HG02798 (cell line): ENCODE results near the gene RWDD2A.
A peak's percentile ranks its signal among the peaks of the same experiment; 100 is the strongest.

ENCODE experiments used
- ATAC-seq: cut with Tn5 transposase; IDR thresholded peaks from one replicate; pipeline ENCODE4 v1.9.1; 2021; ENCODE audit warnings: mild to moderate bottlenecking; ENCODE audit not compliant: unreplicated experiment, poor library complexity

Gene RWDD2A

GRCh38 chr6:83198486-83199172, 5.5 kb downstream of the RWDD2A start:
- ATAC-seq: no peak

GRCh38 chr6:83199173-83199862, 6.2 kb downstream of the RWDD2A start:
- peak; percentile 74 for ATAC-seq

GRCh38 chr6:83199863-83200225, 6.7 kb downstream of the RWDD2A start:
- no peak for ATAC-seq

DNA sequence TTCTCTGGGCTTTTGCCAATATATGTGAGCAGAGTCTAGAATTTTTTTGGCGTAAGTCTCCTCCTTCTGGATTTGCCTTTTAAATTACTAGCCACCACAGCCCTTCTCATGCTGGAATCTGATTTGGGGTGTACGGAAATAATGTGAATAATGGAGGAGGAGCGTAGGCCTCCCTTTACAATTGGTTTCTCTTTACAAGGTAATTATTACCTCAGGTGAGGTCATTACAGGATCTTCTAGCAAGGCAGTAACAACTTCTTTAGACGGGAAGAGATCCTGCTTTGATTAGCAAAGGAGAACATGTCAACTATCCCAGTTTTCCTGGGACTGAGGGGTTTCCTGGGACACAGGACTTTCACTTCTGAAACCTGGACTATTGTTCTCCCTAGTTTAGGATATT, 8.9 kb downstream of the RWDD2A start:
- ATAC-seq: no peak

- ATAC-seq: peak; percentile 99
Measured at GRCh38 chr6:83215131-83216047, 22.2 kb downstream of the RWDD2A start.

DNA sequence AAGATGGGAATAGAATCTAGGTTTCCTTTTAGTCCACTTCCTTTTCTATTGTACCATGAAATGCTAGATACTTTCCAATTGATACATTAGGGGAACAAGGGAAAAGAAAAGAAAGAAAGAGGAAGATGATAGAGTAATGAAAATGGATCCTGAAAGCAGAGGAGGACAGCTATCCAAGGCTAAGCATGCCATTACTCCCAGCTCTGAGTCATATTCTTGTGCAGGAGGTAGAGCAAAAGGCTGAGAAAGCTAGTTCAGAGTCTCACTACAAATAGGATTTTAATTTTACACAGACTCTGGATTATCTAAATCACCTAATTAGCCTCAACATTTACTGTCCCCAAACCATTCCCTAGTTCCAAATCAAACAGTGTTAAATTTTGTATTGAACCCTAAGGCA, 23.6 kb downstream of the RWDD2A start:
- ATAC-seq: no peak

- no peak for ATAC-seq
Measured at GRCh38 chr6:83218646-83219045, 25.5 kb downstream of the RWDD2A start.

- no peak for ATAC-seq
Measured at GRCh38 chr6:83220121-83220520, 27.0 kb downstream of the RWDD2A start.

DNA sequence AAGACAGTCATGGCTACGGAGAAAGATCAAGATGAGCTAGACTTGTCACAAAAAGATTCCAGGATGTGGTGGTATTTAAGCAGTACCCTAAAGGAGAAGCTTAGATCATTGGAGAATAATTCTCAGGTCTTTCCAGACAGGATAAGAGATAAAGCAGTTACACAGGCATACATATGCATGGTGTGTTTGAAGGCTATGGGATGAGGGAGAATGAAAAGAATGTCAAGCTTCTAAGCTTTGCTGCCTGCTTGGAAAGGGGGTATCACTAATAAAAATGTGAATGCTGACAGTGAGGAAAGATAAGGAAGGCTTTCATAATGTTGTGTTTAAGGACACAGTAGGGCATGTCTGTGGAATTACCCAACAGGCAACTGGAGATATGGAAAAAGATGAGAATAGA, 28.1 kb downstream of the RWDD2A start:
- no peak for ATAC-seq

DNA sequence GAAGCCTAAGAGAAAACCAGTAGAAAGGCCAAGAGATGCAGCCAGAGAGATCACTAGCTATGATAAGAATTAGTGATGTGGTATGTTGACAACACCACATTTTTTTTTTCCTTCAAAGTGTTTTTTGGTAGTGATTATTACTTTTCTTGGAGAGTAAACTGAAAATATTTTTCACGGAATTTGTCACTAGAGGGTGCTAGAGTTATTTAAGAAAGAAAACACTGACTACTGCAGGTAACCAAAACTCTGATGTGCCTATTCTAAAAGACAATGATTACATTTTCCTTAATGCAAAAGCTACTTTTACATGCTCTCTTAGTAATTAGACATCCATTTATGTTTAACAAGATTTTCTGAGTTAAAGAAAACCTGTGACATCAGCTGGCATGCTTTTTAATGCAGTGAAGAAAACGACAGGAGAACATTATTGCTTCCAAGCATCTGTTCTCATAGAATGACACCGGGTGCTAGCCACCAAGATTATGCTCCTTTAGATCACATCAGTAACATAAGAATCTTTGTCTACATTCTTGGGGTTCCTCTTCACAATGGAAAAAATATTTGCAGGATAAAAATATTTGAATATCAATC, 28.8 kb downstream of the RWDD2A start:
- no peak for ATAC-seq

DNA sequence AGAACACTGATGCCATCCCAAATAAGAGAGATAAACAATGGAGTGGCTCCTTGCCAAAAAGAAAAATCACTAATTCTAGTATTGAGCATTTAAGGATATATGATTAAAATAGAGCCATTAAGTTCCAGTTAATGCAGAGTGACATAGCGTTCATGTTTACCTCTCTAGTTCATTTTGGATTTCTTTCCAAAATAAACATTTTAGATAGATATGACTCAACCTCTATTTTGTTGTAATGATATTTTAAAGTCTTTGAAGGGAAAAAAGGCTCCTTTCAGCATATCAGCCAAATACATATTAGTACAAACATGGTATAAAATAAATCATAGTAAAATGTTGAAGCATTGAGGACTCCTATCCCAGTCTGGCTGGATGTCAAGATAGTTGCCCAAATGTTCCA, 33.4 kb downstream of the RWDD2A start:
- ATAC-seq: no peak

GRCh38 chr6:83231146-83231545, 38.0 kb downstream of the RWDD2A start:
- ATAC-seq: no peak

- no peak for ATAC-seq
Measured at GRCh38 chr6:83247471-83247870, 54.3 kb downstream of the RWDD2A start.
